Forelimb muscle (tissue), 1 donor: ENCODE measurements around the gene ZER1. TPM values are rescaled to one million over a fixed set of nuclear protein-coding genes. Genes with fewer than 3 reads are reported as not detected.
A peak's percentile ranks its signal among the peaks of the same experiment; 100 is the strongest.
"Not testable (repeated sequence)": the region's sequence is repeated elsewhere in the genome, so short reads cannot be mapped to it uniquely, and the experiment has no call there.

Experiments
- DNase-seq: peaks from one replicate; pipeline ENCODE4 v3.0.0-alpha.2; 2013; ENCODE audit warnings: low read depth
- polyA plus RNA-seq: library from polyadenylated mRNA; unstranded; fragments of 120-200 nt; gene quantifications from one replicate; pipeline ENCODE4 v1.2.1, GENCODE V29; 2013; ENCODE audit not compliant: insufficient read length

Gene ZER1
- 35.6 TPM for polyA plus RNA-seq

DNA sequence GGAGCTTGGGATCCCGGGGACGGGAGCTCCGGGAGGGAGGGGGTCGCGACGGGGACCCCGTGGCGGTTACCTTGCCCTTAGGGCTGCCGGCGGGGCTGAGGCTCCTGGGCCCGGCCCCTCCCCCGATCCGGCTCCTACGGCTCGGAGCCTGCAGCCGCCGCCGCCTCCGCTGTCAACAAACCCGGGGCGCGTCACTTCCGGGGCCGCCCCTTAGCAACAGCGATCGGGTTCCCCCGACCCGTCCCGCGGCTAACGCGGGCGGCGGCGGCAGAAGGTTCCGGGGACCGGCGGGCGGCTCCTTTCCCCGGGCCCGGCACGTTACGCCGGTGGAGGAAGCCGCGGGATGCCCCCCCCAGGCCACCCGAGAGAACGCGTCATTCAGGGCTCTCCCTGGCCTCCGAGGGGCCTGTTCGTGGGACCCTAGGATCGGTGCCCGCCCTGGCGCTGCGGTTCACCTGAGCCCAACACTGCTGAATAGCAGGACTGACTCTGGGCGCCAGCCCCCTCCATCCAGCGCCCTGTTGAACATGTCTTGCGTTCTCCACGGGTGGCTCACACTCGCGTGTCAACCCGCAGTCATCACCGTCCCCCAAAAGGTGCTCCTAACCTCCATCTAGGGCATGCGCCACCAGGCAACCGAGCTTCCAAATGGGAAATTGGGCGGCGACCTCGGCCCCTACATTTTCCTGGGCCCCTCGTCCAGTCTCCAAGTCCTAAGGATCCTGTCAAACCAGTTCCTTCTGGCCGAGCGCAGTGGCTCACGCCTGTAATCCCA is at the start of gene ZER1:
Gene ZER1 (minus strand): TSS at position 183 of the 775 bp plus-strand sequence. CDS start 16,362 bp downstream, outside the sequence.
- peak; percentile 44 for DNase-seq

- DNase-seq = no peak
Measured at GRCh38 chr9:128820665-128821583, 49.2 kb upstream of the ZER1 start.

DNA sequence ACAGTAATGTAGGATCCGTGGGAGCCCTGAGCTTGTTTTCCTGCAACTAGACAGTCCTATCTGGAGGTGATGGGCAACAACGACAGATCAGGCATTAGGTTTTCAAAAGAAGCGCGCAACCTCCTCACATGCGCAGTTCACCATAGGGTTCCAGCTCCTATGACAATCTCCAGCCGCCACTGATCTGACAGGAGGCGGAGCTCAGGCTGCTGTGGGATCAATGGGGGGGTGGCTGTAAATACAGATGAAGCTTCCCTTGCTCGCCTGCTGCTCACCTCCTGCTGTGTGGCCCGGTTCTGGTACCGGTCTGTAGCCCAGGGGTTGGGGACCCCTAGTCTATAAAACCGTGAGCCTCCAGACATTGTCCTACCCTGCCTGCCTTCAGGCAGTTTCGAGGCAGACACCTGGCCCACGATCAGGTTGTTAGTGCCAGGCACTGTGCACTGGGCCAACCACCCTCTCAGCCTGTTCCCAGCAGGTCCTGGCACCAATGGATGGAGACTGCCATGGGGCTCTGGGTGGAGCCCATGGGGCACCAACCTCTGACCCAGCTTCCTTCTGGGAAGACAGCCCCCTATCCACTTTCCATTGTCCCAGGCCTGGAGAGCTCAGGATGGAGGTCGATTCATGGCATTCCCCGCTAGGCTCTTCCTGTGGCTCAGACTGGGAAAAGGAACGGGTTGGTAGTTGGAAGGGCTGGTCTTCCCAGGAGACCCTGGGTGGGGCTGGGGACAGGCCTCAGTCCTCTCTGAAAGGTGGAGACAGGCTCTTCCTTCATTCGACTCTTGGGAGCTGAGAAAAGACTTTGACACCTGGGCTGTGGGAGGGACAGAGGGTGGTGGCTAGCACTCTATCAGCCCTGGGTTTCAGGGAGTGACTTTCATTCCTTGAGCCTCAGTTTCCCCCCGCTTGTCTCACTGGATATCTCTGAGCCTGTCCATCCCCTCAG is 48.3 kb upstream of the ZER1 start:
- no peak for DNase-seq

DNA sequence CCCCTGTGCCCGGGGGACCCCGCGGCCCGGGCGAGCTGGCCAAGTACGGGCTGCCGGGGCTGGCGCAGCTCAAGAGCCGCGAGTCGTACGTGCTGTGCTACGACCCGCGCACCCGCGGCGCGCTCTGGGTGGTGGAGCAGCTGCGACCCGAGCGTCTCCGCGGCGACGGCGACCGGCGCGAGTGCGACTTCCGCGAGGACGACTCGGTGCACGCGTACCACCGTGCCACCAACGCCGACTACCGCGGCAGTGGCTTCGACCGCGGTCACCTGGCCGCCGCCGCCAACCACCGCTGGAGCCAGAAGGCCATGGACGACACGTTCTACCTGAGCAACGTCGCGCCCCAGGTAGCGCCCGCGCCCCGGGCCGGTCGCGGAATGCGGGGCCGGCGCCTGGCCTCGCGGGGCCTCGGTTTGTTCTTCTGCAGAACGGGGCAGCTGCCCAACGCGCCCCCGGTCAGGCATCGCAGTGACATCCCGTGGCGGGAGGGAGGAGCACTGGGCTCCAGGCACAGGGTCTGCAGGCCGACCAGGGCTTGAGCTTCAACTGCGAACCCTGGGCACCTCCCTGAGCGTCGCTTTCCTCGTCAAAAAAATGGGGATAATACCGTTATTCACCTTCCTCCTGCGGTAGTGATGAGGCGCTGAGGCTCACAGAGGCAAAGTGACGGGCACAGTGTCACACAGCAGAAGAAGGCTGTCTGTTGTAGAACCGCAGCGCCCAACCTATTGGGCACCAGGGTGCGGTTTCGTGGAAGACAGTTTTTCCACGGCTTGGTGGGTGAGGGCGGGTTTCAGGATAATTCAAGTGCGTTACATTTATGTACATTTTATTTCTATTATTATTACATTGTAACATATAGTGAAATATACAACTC is 47.4 kb upstream of the ZER1 start:
- no peak for DNase-seq

- DNase-seq = peak; percentile 86
Measured at GRCh38 chr9:128818099-128818838, 46.5 kb upstream of the ZER1 start, which contains the start of gene ENDOG. Gene ENDOG (plus strand): TSS chr9:128818500. CDS start chr9:128818685, 185 bp downstream.

DNA sequence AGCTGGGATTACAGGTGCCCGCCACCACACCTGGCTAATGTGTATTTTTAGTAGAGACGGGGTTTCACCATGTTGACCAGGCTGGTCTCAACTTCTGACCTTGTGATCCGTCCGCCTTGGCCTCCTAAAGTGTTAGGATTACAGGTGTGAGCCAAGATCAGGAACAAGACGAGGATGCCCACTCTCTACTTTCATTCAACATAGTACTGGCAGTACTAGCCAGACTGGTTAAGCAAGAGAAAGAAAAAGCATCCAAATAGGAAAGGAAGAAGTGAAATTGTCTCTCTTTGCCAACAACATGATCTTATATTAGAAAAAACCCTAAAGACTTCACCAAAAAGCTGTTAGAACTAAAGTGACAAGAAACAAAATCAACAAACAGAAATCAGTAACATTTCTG is 39.1 kb upstream of the ZER1 start:
- no peak for DNase-seq

DNA sequence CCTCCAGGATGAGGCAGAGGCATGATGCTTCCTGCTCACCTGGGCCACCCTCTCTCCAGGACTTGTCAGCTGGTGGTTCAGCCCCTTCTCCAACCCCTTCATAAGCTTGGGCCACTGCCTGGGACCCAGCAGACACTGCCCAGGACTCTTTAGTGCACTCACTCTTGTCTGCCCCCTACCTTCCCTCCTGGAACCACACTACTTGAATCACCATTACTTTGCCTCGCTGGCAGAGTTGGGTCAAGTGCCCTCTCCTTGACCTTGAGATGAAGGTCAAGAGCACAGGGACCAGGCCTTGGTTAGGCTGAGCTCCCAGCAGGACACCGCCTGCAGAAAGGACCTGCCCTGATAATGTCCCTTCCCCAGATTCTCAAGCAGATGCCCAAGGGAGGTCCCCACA is 38.1 kb upstream of the ZER1 start:
- no peak for DNase-seq

- DNase-seq = no peak
Measured at GRCh38 chr9:128809036-128809599, 37.4 kb upstream of the ZER1 start.

DNA sequence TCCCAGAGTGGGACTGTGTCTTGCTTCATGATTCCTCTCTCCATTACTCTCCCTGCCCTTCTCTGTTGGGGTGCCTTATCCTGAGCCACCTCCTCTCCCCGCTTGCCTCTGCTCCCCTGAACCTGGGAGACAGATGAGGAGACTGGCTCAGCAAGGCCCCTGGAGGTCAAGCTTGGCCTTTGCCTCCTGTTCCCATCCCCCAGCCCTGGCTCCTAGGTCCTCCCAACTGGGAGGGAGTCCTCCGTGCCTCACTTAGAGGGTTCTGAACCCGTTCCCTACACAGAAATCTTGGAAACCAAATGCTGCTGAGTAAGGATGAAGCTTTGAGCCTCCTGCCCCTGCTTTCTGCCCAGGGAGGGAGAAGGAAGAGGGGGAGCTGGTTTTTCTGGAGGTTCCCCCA is 36.8 kb upstream of the ZER1 start:
- no peak for DNase-seq

GRCh38 chr9:128807827-128808226 is 36.1 kb upstream of the ZER1 start:
- DNase-seq = no peak

- DNase-seq = no peak
Measured at GRCh38 chr9:128805661-128806060, 33.9 kb upstream of the ZER1 start.

- no peak for DNase-seq
Measured at GRCh38 chr9:128802482-128802881, 30.8 kb upstream of the ZER1 start.

GRCh38 chr9:128800061-128800460 is 28.3 kb upstream of the ZER1 start:
- no peak for DNase-seq

DNA sequence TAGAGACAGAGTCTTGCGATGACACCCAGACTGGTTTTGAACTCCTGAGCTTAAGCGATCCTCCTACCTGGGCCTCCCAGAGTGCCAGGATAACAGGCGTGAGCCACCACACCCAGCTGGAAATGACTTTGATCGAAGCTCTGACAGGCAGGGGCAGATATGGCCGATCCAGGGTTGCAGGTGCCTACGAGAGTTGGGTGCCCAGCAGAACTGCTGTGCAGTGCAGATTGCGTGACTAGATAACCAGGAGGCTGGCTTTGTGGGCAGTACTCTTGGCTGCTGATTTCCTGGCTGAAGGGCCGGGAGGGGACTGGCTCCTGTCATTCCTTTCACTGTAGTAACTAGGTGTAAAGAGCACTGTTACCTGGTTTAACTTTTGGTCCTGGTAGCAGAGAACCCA is 27.2 kb upstream of the ZER1 start:
- no peak for DNase-seq

- not testable (repeated sequence) for DNase-seq
Measured at GRCh38 chr9:128794961-128795360, 23.2 kb upstream of the ZER1 start.

DNA sequence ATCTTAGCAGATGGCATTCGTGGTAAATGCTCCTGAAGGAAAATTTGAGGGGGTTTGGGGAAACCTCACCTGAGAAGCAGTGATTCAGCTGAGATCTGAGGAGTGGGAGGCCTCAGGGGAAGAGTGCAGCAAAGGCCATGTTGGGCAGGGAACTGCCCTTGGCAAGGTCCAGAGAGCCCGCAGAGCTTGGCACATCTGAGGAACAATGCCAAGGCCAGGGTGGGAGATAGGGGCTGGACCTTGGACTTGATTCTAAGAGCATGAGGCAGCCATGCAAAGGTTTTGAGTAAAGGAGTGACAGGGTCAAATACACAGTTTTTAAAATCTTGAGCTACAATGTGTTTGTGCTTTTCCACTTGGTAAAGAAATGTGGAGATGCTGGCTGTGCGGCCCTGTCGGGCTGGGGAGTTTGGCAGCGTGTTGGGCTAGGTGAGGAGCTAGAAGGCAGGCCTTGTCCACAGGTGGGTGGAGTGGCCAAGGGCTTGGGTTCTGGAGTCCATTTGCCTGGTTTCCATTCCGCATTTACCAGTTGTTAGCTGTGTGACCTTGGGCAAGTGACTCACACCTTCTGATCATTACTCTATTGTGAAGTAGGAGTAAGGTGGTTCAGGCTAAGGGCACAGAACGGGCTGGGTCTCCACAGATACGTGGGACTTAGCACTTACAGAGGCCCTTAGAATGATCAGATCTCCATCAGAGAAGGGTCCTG is 21.4 kb upstream of the ZER1 start:
- no peak for DNase-seq

GRCh38 chr9:128792134-128792533 is 20.4 kb upstream of the ZER1 start:
- DNase-seq = no peak

DNA sequence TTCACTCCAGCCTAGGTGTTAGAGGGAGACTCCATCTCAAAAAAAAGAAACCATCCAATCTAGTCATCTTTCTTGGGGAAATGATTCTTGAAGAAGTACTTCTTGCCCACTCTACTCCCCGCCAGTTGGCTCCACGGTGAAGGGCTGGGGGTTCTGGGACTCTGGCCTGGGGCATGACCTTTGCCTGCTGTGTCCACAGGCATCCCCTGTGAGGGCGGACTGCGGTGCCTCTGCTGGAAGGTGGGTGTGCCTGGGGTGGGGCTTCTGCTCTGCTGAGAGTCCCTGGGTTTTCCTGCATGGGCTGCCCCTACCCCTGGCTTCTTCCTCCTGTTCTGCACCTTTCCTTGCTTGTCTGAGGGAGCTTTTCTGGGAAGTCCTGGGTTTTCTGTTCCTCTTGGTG is 18.8 kb upstream of the ZER1 start:
- DNase-seq = no peak

- no peak for DNase-seq
Measured at GRCh38 chr9:128788445-128788844, 16.7 kb upstream of the ZER1 start.
